ENCODE data around the gene BBS7. TPM values are rescaled to one million over a fixed set of nuclear protein-coding genes. Genes with fewer than 3 reads are reported as not detected.

The BBS7 gene
- total RNA-seq, 1 experiment from 2014 or later, result 26.2 TPM

DNA sequence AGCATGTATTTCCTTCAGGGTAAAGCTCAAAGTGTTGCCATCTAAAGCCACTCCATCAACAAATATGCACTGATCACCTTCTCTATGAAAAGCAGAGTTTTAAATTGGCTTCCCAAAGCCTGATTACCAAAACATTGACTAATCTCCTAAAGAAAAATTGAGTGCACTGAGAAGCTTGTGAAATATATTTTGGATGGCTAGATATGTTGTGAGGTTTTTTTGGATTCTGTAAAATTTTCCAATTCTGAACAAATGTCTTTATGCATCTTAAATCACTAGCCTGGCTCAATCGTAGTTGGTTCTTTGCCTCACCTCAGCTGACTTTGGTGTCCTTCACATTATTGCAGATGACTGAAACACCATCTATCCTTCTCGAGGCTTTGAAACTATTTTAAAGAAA is 84.1 kb downstream of the BBS7 start:
- Histone ChIP-seq H4K8ac (replicated peaks; ENCODE audit: insufficient read length, low read depth, low read length) (no peak overlapping the region), H3K23ac (ENCODE audit: insufficient read length, low read depth, low read length) (no peak overlapping the region), H3K14ac (ENCODE audit: insufficient read depth, low read length) (no peak overlapping the region), H4K20me1 (ENCODE audit: control insufficient read depth, insufficient read depth, insufficient read length) (no peaks in the 10 kb centered on the region), H3K79me2 (ENCODE audit: insufficient read depth, low read length) (no peaks in the 10 kb centered on the region), H3K23me2 (ENCODE audit: insufficient read length, low read depth, low read length, poor library complexity, severe bottlenecking) (no peaks in the 10 kb centered on the region), H3K4me1 (ENCODE audit: insufficient read depth, low read length) (peaks cover 5% of the 10 kb centered on the region; the same call in 1 of the 2 replicates), H4K91ac (ENCODE audit: insufficient read length, low read depth, low read length) (no peak overlapping the region), H3K18ac (ENCODE audit: insufficient read length, low read depth, low read length) (no peak overlapping the region), H2BK120ac (ENCODE audit: low read depth, low read length, poor library complexity, severe bottlenecking) (no peak overlapping the region), H3K4ac (ENCODE audit: low read depth, low read length) (no peak overlapping the region), H2BK15ac (ENCODE audit: low read depth, low read length) (no peak overlapping the region), H3K4me2 (ENCODE audit: insufficient read depth, insufficient read length, low read length) (no peak overlapping the region), H4K5ac (ENCODE audit: insufficient read length, low read depth, low read length) (no peak overlapping the region), H3K27me3 (ENCODE audit: insufficient read depth, low read length) (no peaks in the 10 kb centered on the region), H2AK5ac (ENCODE audit: insufficient read length, low read length) (no peak overlapping the region), H2BK12ac (ENCODE audit: insufficient read length, low read depth, low read length) (no peak overlapping the region), H3T11ph (ENCODE audit: low read length) (no peak overlapping the region), H3K9me3 (ENCODE audit: control insufficient read depth, low read depth, low read length) (no peaks in the 10 kb centered on the region), H2AFZ (ENCODE audit: low read length) (no peak overlapping the region), H2BK20ac (ENCODE audit: low read depth, low read length, poor library complexity, severe bottlenecking) (no peak overlapping the region), H2BK5ac (ENCODE audit: insufficient read length, low read length) (no peak overlapping the region), H3K27ac (ENCODE audit: insufficient read length, low read depth, low read length) (no peak overlapping the region), H3K9ac (ENCODE audit: extremely low read depth, insufficient read length, low read length) (no peak overlapping the region), H3K56ac (ENCODE audit: insufficient read length, low read depth, low read length) (no peak overlapping the region), H3K79me1 (ENCODE audit: insufficient read depth, low read depth, low read length, poor library complexity, severe bottlenecking) (no peaks in the 10 kb centered on the region)
- TF ChIP-seq, protein P1, sequence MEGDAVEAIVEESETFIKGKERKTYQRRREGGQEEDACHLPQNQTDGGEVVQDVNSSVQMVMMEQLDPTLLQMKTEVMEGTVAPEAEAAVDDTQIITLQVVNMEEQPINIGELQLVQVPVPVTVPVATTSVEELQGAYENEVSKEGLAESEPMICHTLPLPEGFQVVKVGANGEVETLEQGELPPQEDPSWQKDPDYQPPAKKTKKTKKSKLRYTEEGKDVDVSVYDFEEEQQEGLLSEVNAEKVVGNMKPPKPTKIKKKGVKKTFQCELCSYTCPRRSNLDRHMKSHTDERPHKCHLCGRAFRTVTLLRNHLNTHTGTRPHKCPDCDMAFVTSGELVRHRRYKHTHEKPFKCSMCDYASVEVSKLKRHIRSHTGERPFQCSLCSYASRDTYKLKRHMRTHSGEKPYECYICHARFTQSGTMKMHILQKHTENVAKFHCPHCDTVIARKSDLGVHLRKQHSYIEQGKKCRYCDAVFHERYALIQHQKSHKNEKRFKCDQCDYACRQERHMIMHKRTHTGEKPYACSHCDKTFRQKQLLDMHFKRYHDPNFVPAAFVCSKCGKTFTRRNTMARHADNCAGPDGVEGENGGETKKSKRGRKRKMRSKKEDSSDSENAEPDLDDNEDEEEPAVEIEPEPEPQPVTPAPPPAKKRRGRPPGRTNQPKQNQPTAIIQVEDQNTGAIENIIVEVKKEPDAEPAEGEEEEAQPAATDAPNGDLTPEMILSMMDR (conservative IDR thresholded peaks at IDR 0.05), result no peak
- Mint-ChIP-seq H3K36me3 (ENCODE audit: insufficient read depth in 1 of 3, low read depth in 3 of 3) (no peaks in the 10 kb centered on the region), H3K27ac (no peak overlapping the region), H3K4me1 (peaks cover 13 to 17% of the 10 kb centered on the region in 2 experiments), H3K9me3 (no peaks in the 10 kb centered on the region), H3K4me3 (no peak overlapping the region), H3K27me3 (ENCODE audit: low read depth) (peaks cover 6% of the 10 kb centered on the region)
- DNase-seq, result no peak
- WGBS (ENCODE audit: extremely low coverage, insufficient read length, low lambda C conversion rate), result no CpG with 5 or more reads among the region's 2 CpGs
